Type B pancreatic cell (in vitro differentiated cells): ENCODE results near the gene NAT14. TPM values are rescaled to one million over a fixed set of nuclear protein-coding genes. Genes with fewer than 3 reads are reported as not detected.

Experiments used
- DNase-seq: peaks from one replicate; pipeline ENCODE4 v3.0.0; 2021; ENCODE audit warnings: mixed read lengths; ENCODE audit not compliant: unreplicated experiment; ENCODE audit errors: extremely low spot score
- H3K27ac Mint-ChIP-seq: 2 replicates; pipeline ENCODE4 v1.8.0; 2021; ENCODE audit warnings: mild to moderate bottlenecking, mixed read lengths
- H3K27me3 Mint-ChIP-seq: 2 replicates; pipeline ENCODE4 v1.8.0; 2021; ENCODE audit warnings: mixed read lengths
- H3K36me3 Mint-ChIP-seq: 2 replicates; pipeline ENCODE4 v1.8.0; 2021; ENCODE audit warnings: mixed read lengths
- H3K4me1 Mint-ChIP-seq: one replicate; pipeline ENCODE4 v1.8.0; 2021; ENCODE audit warnings: mixed read lengths; ENCODE audit not compliant: unreplicated experiment
- H3K4me3 Mint-ChIP-seq: 2 replicates; pipeline ENCODE4 v1.8.0; 2021; ENCODE audit warnings: mild to moderate bottlenecking, mixed read lengths
- H3K9me3 Mint-ChIP-seq: 2 replicates; pipeline ENCODE4 v1.8.0; 2021; ENCODE audit warnings: mixed read lengths
- CTCF ChIP-seq: fragments of 200-600 bp; sonication (generic); conservative IDR thresholded peaks from 2 replicates; pipeline ENCODE4 v1.5.0; 2021; ENCODE audit warnings: antibody characterized with exemption, mild to moderate bottlenecking
- total RNA-seq: library from RNA; stranded (reverse); gene quantifications from 2 replicates; pipeline ENCODE4 v1.2.1, GENCODE V29; 2021; ENCODE audit warnings: low replicate concordance

The NAT14 gene
- total RNA-seq, 1 donor from 2014 or later = 64.3 TPM

- no peak for DNase-seq
- H3K27me3 Mint-ChIP-seq = peaks cover 81% of the 10 kb centered on the region
- H3K4me1 Mint-ChIP-seq = peaks cover 16% of the 10 kb centered on the region
- no peak for TF ChIP-seq CTCF
- H3K36me3 Mint-ChIP-seq = peaks cover 8% of the 10 kb centered on the region
- no peak overlapping the region for H3K27ac Mint-ChIP-seq
- no peaks in the 10 kb centered on the region for H3K9me3 Mint-ChIP-seq
- peak overlapping the region; percentile 62 for H3K4me3 Mint-ChIP-seq
Measured at GRCh38 chr19:55441319-55441691, 43.7 kb upstream of the NAT14 start.

GRCh38 chr19:55441692-55442321, 43.2 kb upstream of the NAT14 start:
- peaks cover 8% of the 10 kb centered on the region for H3K36me3 Mint-ChIP-seq
- H3K27me3 Mint-ChIP-seq = peaks cover 77% of the 10 kb centered on the region
- peaks cover 16% of the 10 kb centered on the region for H3K4me1 Mint-ChIP-seq
- H3K27ac Mint-ChIP-seq = no peak overlapping the region
- H3K9me3 Mint-ChIP-seq = no peaks in the 10 kb centered on the region
- no peak for DNase-seq
- H3K4me3 Mint-ChIP-seq = peak overlapping the region; percentile 62
- TF ChIP-seq CTCF = no peak

- Mint-ChIP-seq H3K36me3 (peaks cover 8% of the 10 kb centered on the region), H3K9me3 (no peaks in the 10 kb centered on the region), H3K27ac (no peak overlapping the region), H3K4me3 (no peak overlapping the region), H3K4me1 (peaks cover 11% of the 10 kb centered on the region), H3K27me3 (peaks cover 70% of the 10 kb centered on the region)
- TF ChIP-seq CTCF = no peak
- DNase-seq = no peak
Measured at GRCh38 chr19:55442372-55442961, 42.5 kb upstream of the NAT14 start.

- TF ChIP-seq CTCF = no peak
- peaks cover 67% of the 10 kb centered on the region for H3K27me3 Mint-ChIP-seq
- H3K36me3 Mint-ChIP-seq = peaks cover 8% of the 10 kb centered on the region
- H3K27ac Mint-ChIP-seq = no peak within 1 kb of the TSS
- no peak for DNase-seq
- H3K4me1 Mint-ChIP-seq = peaks cover 10% of the 10 kb centered on the region
- no peaks in the 10 kb centered on the region for H3K9me3 Mint-ChIP-seq
- H3K4me3 Mint-ChIP-seq = peak within 1 kb of the TSS; percentile 25
Measured at GRCh38 chr19:55443045-55443823, 41.8 kb upstream of the NAT14 start, which contains the start of gene SHISA7. SHISA7 (minus strand) TSS chr19:55443300; CDS start chr19:55442863, 437 bp downstream.

GRCh38 chr19:55443824-55444480, 41.0 kb upstream of the NAT14 start:
- no peak for TF ChIP-seq CTCF
- DNase-seq = no peak
- H3K9me3 Mint-ChIP-seq = no peaks in the 10 kb centered on the region
- peaks cover 8% of the 10 kb centered on the region for H3K36me3 Mint-ChIP-seq
- H3K4me3 Mint-ChIP-seq = no peak overlapping the region
- peaks cover 62% of the 10 kb centered on the region for H3K27me3 Mint-ChIP-seq
- H3K27ac Mint-ChIP-seq = no peak overlapping the region
- H3K4me1 Mint-ChIP-seq = peaks cover 10% of the 10 kb centered on the region
